T follicular helper cell (primary cell): ENCODE data around the gene HIGD2A.

Experiments
- DNase-seq: peaks from one replicate; pipeline ENCODE4 v3.0.0-alpha.2; 2020; ENCODE audit warnings: low read depth

HIGD2A gene

DNA sequence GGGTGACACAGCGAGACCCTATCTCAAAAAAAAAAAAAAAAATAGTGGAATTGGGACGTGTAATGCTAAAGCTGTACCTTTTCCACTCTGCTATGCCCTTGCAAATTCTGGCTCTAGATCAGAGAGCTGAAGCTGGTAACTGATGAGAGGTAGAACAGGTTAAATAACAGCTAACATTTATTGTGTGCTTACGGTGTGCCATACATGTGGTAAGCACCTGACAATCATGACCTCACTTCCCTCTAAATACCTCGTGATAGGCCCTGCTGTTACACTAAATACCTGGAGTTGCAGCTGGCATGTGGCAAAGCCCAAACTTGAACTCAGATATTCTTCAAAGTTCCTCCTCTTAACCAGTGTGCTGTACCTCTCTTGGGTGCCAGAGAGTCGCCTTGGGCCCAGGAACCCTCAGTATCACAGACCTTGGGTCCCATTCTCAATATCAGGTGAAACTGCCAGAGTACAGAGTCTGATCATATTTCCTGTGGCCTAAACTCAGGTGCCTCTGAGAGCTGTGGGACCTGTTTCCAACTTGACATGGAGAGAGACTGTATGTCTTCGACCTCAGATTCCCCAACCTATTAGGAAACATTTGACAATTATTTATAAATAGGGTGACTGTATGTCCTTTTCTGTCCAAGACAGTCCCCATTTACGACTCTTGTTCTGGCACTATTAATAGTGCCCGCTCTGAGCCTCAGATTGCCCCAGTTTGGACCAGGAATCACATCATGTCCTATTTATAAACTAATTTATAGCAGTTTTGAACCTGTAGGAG, 18.4 kb upstream of the HIGD2A start:
- DNase-seq = no peak

DNA sequence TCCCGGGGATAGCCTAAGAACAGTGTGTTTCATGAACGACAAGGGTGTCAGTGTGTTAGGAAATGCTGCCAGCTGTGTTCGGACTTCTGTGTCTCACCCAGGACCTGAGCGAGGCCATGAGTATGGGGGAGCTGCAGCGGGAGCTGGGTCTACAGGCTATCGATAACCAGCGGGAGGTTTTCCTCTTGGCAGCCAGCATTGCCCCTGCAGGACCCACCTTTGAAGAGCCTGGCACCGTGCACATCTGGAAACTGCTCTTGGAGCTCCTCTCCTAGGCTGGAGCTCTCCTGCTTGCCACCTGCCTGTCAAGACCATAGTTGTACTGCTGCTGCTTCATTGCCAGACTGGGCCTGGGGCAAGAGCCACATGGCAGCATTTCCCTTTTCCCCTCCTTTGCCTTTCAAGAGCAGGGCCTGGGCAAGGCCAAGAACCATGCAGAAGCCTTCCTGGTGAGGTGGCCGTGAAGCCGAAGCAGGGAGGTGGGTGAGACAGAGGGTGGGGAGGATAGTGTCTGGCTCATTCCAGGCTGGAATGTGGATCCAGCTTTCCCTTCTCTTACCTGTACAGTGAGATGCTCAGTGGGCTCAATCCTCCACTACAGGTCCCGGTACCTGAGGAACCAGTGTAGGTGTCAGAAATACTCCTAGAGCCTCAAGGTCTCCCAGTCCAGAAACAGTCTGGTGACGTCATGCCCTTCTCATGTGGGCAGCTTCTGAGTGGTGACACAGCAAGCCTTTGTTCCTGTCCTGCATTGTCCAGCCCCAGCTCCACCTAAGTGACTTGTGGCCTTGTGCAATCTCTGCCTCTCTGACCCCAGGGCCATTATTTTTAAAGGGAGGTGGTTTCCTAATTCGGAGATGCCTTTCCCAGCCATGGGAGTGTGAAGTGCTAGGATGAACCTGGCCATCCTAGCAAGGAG, 16.7 kb upstream of the HIGD2A start:
- DNase-seq = no peak

DNA sequence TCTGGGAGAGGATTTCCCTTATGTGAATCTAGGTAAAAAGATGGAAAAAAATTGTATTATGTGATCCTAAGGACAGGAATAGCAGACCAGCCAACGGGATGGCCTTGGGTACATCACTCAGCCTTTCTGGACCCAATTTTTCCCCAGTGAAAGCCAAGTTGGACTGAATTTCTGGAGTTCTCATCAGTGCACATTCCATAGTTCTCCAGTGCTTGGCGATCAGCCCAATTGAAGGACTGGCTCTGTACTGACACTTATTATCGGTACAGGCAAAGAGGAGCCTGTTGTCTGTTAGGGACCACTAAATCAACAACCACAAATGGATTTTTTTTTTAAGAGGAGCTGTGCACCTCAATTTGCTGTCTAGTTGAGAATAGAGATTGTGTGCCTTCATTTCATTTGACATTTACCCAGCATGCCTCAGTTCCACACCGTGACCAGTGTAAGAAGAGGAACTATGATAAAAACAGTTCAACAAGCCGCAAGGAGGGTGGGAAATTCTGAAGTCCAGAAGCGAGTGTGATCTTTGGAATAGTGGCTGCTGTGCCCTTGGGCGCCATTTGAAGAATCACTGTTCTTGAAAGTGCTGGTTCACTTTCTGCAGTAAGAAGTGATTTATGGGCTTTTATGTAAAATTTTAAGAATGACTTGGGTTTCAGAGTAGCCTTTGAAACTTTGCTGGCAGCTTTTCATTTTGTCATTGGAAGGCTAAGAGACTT, 15.3 kb upstream of the HIGD2A start:
- no peak for DNase-seq

- DNase-seq = no peak
These were observed 8.7 kb upstream of the HIGD2A start for GRCh38 chr5:176379881-176380280.

- DNase-seq = no peak
These were observed 7.1 kb upstream of the HIGD2A start for GRCh38 chr5:176381423-176381822.

DNA sequence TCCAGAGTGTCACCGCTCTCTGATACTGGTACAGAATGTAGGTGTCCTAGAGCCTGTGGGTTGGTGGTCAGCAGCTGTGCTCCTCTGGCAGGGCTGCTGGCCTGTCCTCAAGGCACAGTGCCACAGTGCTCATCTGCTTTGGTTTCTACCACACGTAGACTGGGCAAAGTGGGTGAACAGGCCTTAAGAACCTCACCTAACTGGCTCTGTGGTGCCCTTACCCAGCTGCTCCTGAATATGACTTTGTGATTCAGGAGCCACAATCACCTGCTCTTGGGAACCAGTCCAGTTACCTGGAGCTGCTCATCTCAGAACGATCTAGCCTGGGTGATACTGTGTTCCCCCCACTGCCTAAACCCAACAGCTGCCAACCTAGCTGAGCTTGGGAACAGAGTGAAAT, 6.6 kb upstream of the HIGD2A start:
- no peak for DNase-seq

DNA sequence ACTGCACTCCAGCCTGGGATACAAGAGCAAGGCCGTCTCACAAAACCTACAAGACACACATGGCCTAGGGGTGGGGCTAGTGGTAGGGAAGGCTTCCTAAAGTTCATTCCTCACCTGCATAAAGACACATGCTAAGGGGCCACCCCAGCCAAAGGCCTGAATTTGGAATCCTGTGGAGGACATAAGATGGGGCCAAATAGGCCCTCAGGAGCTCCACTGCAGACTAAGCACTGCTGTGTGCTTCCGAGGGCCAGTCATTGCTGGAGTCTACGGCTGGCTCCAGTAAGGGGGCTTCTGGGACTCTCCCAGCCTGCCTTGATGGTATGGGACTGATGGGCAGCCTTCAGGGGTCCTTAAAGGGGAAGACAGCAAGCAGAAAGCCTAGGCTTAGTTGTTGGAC, 5.8 kb upstream of the HIGD2A start:
- no peak for DNase-seq

- no peak for DNase-seq
These were observed 5.2 kb upstream of the HIGD2A start for GRCh38 chr5:176383248-176383905.

GRCh38 chr5:176383961-176384360, 4.6 kb upstream of the HIGD2A start:
- DNase-seq = no peak

- DNase-seq = no peak
These were observed 4.1 kb upstream of the HIGD2A start for GRCh38 chr5:176384366-176384930.

- DNase-seq = no peak
These were observed 3.6 kb upstream of the HIGD2A start for GRCh38 chr5:176384991-176385390.

DNA sequence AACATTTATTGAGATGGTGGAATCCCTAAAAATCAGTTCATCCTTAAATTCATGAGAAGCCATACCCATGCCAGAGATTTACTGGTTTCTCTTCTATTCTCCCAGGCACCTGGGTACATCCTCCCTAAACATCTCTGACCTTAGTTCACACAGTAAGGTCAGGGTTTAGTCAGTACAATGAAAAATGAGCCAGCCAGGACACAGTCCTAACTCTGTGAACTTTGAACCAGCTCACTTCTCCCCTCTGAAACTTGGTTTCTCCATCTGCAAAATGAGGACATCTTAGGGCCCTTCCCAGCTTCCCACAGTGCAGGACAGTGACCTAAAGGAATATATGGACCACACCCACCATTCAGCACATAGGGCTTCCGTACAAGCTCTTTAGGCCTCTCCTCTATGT, 2.1 kb upstream of the HIGD2A start:
- DNase-seq = no peak

DNA sequence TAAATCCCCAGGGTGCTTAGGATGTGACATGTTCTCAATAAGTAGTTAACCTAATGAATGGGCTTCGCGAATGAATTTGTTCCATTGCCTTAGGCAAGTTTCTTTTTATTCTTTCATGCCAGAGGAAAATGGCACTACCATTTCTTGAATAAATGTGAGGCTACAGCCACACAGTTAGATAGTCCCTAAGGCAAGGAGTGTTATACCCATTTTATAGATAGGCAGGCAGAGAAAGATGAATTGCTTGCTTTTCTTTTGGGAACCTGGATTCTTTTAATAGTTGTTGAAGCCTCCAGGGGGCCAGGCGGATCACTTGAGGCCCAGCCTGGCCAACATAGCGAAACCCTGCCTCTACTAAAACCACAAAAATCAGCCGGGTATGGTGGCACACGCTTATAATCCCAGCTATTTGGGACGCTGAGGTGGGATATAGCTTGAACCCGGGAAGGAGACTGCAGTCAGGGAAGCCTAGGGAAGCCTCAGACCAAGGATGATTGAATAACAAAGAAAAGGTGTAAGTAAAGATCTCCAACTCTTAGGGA, 1.1 kb upstream of the HIGD2A start:
- DNase-seq = no peak

- no peak for DNase-seq
These were observed 528 bp upstream of the HIGD2A start for GRCh38 chr5:176388003-176388443.

GRCh38 chr5:176389135-176390123, 878 bp downstream of the HIGD2A start:
- DNase-seq = no peak

DNA sequence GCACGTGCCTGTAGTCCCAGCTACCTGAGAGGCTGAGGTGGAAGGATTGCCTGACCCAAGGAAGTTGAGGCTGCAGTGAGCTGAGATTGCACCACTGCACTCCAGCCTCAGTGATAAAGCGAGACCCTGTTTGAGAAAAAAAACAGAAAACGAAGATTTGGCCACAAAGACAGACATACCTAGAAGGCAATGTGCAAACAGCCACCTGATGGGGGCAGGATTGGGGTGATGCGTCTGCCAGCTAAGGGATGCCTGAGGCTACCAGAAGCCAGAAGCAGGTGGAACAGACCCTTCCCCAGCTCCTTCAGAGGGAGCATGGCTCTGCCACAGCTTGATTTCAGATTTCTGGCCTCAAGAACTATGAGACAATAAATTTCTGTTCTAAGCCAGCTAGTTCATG, 2.9 kb downstream of the HIGD2A start:
- no peak for DNase-seq

- DNase-seq = no peak
These were observed 3.4 kb downstream of the HIGD2A start for GRCh38 chr5:176391999-176392398.

- no peak for DNase-seq
These were observed 4.0 kb downstream of the HIGD2A start for GRCh38 chr5:176392526-176392925.

DNA sequence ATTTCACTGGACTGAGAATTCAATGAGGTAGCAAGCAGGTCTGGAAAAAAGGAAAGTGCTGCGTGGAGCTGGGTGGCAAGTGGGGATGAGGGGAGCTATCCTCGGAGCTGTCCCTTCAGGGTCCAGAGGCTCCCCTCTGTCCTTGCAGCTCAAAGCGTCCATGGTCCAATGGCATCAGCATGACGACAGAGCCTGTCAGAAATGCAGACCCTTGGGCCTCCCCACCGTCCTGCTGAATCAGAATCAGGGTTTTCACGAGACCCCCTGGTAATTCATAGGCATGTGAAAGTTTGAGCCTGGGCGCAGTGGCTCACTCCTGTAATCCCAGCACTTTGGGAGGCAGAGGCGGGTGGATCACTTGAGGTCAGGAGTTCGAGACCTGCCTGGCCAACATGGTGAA, 5.5 kb downstream of the HIGD2A start:
- no peak for DNase-seq
